ENCODE results near the gene TMEM163.

- no peak for TF ChIP-seq CTCF (IDR thresholded peaks at IDR 0.05)
- no peak for TF ChIP-seq POLR2A (IDR thresholded peaks at IDR 0.05)
Measured at GRCh38 chr2:134461511-134461910, 257.3 kb downstream of the TMEM163 start.

All from thyroid gland (tissue), 4 donors.